NCI-H1048 (cell line): ENCODE measurements around the gene MAP3K7CL.

Experiments
- DNase-seq: peaks from one replicate; lab custom pipeline; 2025; lab: John Stamatoyannopoulos, UW

Gene MAP3K7CL

DNA sequence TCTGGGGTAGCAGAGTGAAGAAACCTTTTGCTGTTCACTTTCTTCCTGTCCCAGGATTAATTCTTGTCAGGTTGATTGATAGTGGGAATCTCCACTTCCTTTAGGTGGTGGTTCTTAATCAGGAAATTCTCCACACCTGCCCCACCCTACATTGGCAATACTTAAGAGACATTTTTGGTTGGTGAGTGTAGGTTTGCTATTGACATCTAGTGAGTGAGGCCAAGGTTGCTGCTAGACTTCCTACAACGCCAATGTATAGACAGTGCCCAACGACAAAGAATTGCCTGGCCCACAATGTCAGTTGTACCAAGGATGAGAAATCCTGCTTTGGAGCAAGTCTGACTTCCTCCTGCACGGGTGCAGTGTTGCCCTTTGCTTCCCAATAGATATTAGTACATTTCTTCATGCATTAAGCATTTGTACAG is 38.5 kb downstream of the MAP3K7CL start:
- no peak for DNase-seq

DNA sequence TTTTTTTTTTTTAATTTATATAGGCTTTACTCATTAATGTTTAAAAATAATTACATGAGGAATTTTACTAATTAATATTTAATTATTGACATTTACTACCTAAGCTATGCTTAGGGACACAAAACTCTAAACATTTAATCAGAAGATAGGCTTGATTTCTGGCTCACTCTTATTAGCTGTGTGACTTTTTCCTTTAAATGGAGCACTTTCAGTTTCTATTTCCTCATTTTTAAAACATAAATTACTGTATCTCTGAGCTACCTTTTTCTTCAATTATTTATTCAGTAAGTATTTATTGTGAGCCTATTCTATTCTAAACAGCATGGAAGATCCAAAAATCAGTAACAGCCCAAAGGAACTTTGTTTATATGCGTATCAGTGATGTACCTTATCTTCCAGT is 40.5 kb downstream of the MAP3K7CL start:
- no peak for DNase-seq

DNA sequence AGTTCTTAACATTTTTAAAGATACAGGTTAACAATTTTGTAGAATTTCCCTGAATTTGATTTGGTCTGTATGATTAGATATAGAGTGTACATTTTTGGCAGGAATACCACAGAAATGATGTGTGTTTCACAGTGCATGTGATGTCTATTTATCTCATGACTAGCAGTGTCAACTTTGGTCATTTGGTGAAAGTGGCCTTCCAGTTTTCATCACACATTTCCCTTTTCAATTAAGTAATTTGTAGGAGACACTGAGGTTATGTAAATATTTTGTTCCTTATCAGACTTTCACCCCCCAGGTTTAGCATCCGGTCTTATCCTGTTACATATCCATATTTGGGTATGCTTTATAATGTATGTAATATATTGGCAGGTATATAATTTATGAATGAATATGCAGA is 41.8 kb downstream of the MAP3K7CL start:
- no peak for DNase-seq

DNA sequence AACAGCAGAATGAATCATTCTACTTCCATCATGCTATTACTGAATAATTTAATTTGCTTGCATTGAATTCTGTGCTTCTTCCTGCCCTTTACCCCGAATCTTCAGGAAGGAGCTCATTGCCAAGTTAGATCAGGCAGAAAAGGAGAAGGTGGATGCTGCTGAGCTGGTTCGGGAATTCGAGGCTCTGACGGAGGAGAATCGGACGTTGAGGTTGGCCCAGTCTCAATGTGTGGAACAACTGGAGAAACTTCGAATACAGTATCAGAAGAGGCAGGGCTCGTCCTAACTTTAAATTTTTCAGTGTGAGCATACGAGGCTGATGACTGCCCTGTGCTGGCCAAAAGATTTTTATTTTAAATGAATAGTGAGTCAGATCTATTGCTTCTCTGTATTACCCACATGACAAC is 44.2 kb downstream of the MAP3K7CL start:
- DNase-seq, result no peak

DNA sequence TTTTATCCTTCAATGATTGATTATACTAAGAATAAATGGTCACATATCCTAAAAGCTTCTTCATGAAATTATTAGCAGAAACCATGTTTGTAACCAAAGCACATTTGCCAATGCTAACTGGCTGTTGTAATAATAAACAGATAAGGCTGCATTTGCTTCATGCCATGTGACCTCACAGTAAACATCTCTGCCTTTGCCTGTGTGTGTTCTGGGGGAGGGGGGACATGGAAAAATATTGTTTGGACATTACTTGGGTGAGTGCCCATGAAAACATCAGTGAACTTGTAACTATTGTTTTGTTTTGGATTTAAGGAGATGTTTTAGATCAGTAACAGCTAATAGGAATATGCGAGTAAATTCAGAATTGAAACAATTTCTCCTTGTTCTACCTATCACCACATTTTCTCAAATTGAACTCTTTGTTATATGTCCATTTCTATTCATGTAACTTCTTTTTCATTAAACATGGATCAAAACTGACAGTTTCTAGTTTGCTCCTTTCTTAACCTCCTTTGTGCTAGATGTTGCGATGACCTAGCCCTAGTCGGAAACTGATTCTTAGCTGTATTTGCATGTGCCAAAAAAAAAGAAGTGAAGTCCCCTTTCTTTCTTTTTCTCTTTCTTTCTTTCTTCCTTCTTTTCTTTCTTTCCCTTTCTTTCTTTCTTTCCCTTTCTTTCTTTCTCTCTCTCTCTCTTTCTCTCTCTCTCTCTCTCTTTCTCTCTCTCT is 45.1 kb downstream of the MAP3K7CL start:
- DNase-seq, result no peak

DNA sequence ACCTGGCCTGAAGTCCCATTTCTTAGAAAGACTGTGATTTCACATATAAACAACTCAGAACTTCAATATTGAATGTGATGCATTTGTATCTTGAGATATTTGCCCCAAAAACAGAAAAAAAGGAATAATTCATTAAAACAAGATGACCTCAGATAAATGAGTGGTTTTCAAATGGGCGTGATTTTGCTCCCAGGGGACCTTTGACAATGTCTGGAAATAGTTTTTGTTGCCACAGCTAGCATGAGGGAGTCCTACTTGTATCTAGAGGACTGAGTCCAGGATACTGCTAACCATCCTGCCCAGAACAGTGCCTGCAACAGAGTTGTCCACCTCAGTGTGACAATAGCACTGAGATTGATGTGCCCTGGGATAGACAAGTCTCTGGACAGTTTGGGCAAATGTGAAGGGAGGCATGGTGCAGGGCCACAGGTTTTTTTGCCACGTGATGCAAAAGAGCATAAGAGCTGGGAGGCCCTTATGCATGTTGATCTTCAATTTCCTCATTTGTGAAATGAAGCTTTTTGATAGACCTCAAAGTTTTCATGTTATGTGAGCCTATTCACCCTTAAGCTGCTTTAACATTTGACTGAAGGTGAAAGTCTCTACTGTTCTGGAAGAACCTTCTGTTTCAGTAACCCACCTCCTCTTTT is 46.2 kb downstream of the MAP3K7CL start:
- DNase-seq, result no peak

DNA sequence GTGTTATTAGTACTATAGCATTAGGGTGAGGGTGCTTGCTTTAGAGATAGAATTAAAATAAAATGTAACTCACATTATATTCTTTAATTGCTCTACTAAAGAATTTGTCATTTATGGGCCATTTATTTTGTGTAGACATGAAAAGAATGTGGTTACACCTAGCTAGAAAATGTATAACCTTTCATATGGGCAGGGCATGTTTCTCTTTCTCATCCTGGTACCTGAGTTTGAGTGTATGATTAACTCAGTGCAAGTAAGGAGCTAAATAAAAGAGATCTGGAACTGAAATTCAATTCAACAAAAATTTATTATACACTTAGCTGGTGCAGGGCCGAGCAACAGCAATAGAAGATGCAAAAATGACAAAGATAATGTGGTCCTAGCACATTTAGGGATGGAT is 47.4 kb downstream of the MAP3K7CL start:
- DNase-seq, result no peak

DNA sequence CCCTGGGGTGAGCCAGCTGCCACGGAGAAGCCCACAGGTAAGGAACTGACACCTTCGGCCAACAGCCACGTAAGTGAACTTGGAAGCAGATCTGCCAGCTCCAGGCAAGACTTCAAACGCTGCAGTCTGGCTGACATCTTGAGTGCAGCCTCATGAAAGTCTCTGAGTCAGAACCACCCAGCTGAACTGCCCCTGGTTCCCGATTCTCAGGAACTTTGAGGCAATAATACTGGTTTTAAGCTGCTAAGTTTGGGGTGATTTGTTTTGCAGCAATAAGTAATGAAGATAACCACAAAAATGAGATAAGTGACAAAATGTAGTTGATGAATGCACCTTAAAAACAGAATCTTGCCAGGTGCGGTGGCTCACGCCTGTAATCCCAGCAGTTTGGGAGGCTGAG is 48.5 kb downstream of the MAP3K7CL start:
- no peak for DNase-seq

DNA sequence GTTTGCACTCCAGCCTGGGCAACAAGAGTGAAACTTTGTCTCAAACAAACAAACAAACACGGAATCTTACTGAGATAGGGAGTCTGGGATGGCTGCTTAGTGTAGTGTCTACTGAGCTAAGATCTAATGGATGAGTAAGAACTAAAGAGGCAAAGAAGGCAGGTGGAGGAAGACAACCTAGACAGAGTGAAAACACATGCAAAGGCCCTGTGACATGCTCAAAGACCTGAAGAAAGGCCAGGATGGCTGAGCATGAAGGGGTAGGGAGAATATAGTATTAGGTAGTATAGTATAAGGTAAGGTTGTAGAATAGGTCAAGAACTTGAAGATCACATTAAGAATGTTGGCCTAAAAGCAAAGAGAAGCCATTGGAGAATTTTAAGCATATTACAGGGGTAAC is 49.1 kb downstream of the MAP3K7CL start:
- DNase-seq, result no peak

DNA sequence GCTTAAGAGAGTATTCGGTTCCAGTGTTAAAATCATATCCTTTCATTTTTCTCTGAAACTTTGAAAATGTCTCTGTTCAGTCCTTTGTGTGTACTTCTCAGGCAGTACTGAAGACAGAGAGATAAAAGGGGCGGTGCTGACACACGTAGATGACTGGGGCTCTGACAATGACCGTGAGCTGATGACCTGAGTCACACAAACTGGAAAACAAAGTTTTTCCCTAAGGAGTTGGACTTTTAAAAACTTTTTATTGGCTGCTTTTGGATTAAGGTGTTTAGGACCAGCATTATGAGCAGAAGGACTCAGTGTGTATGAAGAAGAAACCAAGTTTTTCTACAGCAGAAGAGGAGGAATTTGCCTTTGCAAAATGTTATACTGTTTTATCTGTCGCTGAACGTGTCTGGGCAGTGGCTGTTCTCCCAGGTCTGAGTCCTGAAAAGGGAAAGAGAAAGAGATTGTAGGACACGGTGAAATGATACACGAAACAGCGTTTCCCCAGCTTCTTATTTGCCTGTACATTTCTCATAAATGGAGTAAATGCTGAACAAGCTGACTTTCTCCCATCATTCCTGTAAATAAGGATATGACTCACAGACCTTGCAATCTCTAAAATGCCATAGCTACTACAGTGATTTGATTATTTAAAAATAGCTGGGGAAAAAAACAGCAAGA is 51.5 kb downstream of the MAP3K7CL start:
- no peak for DNase-seq

DNA sequence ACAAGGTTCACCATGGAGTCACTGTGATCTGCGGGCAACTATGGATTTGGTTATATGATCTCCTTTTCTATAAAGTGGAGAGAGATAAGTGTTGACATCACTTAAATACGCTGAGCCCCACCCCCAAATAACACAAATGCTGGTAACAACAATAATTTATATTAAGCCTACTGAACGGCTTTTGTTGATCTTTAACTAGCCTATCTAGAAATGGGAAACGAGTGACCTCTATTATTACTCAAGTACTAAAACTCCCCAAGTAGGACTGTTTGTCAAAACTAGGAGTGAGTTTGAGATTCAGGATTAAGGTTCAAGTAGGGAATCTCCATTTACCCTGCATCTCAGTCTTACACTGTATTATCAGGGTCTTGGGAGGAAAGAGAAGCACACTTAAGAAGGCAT is 52.2 kb downstream of the MAP3K7CL start:
- no peak for DNase-seq

DNA sequence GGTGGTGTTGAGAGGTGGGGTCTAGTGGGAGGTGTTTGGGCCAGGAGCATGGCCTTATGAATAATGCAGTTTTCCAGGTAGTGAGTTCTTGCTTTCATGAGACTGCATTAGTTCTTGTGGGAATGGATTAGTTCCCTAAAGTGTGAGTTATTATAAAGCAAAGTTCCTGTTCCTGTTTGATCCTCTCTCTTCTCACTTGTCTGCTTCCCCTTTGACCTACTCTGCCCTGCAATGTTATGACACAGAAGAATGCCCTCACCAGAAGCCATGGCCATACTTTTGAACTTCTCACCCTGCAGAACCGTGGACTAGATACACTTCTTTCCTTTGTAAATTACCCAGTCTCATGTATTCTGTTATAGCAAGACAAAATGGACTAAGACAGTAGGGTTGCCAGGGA is 53.6 kb downstream of the MAP3K7CL start:
- no peak for DNase-seq

DNA sequence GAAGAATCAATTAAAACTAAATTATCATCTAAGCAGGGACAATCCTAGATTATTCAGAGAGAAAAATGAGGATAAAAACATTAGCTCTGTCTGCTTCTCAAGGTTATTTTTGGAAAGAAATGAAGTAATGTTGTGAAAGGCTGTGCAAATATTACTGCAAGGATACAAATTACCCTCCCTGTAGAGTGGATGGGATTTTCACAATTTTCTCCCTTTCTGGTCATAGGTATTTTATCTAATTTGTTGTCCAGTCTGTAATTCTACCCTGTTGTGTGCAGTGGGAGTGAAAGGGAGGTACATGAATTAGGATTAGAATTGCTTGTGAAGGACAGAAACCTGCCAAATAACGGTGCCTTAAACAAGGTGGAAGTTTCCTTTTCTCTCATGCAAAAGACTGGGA is 54.7 kb downstream of the MAP3K7CL start:
- DNase-seq, result no peak

DNA sequence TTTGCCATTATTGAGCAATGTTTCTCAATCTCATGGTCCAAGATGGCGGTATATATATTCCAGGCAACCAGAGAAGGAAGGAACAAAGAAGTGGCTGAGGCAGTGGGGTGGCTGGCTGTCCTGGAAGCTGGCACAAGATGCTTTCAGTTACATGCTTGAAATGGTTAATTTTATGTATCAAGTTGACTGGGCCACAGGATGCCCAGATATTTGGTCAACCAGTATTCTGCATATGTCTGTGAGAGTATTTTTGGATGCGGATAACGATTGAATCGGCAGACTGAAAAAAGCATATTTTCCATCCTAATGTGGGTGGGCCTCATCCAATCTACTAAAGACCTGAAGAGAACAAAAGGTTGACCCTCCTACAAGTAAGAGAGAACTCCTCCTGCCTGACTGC is 55.2 kb downstream of the MAP3K7CL start:
- DNase-seq, result no peak

DNA sequence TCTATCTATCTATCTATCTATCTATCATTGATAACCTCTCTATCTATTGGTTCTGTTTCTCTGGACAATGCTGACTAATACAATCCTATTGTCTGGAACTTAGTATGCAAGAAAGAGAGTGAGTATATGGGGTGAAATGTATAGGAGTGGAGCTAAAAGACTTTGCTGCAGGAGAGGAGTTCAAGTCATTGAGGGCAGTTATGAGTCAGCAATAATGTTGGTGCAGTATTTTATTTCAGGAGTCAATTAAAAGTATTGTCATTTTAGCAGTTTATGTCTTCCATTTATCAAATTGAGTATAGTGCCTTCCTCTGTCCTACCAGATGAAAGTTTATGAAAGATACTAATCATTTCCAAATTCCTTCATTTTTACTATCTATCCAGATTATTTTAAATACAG is 55.8 kb downstream of the MAP3K7CL start:
- DNase-seq, result no peak

DNA sequence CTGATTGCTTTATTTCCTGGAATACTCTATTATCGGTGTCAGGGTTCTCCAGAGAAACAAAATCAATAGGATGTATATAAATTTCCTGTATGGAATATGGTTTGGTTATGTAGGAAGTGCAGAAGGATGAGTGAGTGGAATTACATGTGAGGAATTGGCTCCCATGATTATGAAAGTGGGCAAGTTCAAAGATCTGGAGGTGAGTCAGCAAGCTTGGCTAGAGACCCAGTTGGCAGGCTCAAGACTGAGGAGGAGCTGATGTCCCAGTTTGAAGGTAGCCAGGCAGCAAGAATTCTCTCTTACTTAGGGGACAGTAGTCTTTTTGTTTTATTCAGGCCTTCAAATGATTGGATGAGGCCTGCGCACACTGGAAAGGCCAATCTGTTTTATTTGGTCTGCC is 57.5 kb downstream of the MAP3K7CL start:
- no peak for DNase-seq

DNA sequence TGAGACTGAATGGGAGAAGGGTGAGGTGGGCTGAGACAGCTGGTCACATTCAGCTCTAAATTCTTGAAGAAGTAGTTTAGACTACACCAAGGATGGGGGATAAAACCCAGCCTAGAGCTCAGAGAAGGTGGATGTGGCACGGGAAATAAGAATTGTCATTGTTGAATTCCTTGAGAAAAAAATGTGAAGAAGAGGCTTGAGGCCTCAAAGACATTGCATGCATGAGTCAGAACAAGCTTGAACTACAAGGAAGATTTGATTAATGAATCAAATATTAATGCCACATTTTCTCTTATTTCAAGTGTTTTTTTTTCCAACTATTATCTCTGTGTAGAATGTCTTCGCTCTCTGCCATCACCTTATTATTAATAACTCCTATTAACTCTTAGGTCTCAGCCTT is 58.9 kb downstream of the MAP3K7CL start:
- DNase-seq, result no peak

DNA sequence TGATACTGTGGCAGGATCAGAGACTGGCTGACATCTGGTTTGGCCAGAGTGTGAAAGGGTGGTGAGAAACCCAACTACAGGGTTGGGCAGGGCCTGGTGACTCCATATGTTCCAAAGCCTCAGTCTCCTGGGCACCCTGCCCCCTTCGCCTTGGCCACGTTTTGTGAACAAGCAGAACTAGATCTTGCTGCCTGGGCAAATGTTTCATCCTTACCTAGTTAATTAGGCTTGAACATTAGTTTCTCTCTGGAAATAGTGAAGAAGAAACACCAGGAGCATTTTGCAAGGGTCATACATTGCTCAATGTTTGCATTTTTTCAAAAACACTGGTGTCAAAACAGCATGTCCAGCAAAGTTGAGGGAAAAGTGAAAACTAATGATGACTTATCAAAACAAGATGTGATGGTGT is 60.5 kb downstream of the MAP3K7CL start:
- DNase-seq, result no peak

DNA sequence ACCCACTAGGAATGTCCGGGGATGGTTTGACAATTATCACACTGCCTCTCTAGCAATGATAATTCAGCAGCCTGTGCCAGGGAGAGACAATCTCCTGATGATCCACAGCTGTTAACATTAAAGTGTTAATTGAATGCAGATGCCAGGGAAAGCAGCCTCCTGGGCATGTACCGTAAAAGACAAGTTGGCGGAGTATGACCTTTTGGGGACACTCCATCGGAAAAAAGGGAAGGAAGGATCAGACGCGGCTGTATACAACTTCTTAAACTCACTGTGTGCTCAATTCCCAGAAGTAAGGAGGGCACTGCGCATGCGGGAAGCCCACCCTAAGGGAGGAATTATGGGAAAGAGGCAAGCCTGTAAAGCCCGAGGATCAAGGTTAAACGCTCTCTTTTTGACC is 62.6 kb downstream of the MAP3K7CL start:
- no peak for DNase-seq

DNA sequence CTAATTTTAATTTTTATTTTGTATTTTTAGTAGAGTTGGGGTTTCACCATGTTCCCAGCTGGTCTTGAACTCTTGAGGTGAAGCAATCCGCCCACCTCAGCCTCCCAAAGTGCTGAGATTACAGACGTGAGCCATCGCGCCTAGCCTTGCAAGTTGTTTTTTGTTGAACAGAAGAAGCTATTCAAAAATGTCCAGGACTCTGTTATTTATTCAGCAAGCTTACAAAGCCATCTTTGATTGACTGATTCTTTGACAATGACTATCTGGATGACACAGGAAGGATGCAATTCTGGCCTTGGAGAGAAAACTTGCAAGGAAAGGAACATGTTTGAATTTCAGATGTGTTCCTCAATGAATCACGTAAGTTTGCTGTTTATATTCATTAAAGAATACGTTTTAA is 63.5 kb downstream of the MAP3K7CL start:
- DNase-seq, result no peak

DNA sequence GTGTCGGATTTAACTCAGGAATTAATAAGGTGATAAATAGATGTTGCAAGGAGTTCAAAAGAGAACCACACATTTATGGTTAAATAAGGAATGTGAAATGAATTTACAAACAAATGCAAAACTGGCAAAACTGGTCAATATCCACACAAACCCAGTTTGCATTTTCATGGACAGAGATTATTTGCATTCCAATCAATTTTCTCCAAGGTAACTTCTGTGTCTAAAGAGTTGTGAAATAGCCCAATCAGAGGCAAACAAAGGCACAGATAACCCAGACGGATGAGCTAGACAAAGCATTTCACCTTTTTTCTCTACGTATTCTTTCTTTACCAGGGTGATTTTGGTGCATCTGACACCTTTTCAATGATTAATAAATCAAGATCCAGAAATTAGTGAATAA is 63.9 kb downstream of the MAP3K7CL start:
- no peak for DNase-seq

DNA sequence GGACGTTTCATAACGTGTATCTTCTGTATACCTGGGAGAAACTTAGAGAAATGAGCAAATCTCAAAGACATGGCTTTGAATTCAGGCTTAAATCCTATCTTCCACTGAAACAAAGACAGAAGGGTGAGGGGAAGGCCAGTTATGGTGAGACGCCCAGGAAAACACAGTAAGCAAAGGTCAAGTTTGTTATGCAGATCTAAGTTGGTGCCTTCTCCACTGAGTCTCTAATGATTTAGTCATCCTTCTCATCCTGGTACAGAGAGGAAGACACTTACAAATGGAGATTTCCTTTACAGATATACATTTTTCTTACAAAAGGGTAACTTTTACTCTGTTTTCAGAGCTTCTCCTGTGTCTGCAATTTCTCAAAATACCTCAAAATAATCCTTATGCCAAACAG is 64.4 kb downstream of the MAP3K7CL start:
- no peak for DNase-seq

DNA sequence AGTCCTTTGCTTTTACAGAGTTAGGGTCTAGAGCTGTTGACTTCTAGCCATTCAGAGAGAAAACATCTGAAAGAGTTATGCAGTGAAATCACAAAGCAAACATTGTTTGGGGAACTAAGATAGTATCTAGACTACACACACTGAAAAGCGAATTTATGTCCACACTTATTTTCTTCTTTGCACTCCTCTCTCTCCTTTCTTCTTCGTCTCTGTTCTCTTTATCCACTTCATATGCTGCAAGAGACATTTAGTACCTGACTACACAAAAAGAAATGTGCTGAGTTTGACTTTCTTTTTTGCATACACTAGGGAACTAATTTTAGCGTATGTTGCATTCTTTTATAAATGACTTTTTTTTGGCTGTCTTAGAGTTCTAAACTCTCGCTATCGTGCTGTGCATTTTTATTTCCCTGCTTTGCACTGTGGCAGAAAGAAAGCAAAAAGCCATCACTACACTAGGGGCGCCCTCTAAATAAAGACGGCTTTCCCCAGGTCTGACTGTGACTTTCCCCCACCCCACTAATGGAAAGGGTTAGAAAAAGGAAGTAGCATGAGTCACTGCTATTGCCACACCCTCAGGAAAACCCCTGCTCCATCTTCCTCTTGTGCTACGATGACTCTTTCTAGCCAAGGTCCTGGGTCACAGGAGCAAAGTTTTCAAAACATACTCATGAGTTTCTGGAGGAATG is 65.7 kb downstream of the MAP3K7CL start:
- no peak for DNase-seq
